ENCODE measurements around the gene HABP2.

HABP2 gene

DNA sequence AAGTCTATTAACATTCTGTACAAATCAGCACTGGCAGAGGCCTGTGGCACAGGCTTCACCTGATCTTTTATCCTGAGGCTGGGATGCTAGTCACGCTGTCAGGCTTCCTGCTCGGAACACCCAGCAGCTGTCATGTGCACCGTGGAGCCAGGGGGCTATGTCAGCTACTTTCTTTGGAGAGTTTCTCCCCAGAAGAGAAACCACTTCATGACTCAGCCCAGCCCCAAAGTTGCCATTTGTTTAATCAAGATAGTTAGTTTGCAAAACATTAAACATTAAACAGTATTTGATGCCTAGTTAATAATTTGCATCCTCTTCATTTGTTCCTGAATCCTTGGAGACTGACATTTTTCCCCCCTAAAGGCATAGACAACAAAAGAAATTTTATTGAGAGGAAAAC lies at the start of gene HABP2:
TSS of gene HABP2 (plus strand) at position 353 of the 400 bp plus-strand sequence. CDS start 69 bp downstream, outside the sequence.
- no peak within 1 kb of the TSS for H3K9ac ChIP-seq
- no peak within 1 kb of the TSS for H3K4me3 ChIP-seq
- H3K27me3 ChIP-seq = no peaks in the 10 kb centered on the region
- H3K27ac ChIP-seq = no peak within 1 kb of the TSS; a peak in 1 of 22 replicates
- peaks cover 15 to 49% (median 21%) of the 10 kb centered on the region in 10 experiments for H3K4me1 ChIP-seq
- 0 out of 22 replicates have a peak, but pooled peaks cover 0 to 5% (median 0%) of the 10 kb centered on the region in 11 experiments for H3K9me3 ChIP-seq (replicated peaks in 1 of 11)
- no peaks in the 10 kb centered on the region for H3K36me3 ChIP-seq
- H3K4me2 ChIP-seq = peak within 1 kb of the TSS in 2 of 11 experiments; percentile 46 to 55; a peak in 3 of 22 replicates
- no peaks in the 10 kb centered on the region for H4K20me1 ChIP-seq
- no peak for TF ChIP-seq Cebpa-rat (IDR thresholded peaks at IDR 0.05)

DNA sequence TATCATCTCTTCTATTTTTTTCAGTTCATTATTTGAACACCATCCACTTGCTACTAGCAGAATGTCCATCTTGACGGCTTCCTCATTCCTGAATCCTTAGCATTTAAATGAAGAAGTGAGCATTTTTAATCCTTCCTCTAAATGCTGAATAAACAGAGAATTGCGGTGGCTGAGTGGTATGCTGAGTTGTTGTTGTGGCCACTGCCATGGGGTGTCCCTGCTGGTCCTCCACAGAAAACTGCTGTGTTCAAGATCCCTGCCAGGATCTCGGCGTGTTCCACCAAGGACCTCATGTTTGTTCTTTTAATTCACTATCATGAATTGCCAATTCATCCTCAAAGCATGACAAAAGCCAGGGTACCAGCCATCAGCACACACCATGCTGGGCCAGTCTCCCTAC lies 48.9 kb upstream of the HABP2 start:
- TF ChIP-seq Cebpa-rat (IDR thresholded peaks at IDR 0.05) = no peak
- Histone ChIP-seq H3K9me3 (replicated peaks in 1 of 11) (peaks cover 0 to 10% (median 0%) of the 10 kb centered on the region in 11 experiments; a peak in 2 of 22 replicates), H3K4me2 (peak overlapping the region in 2 of 11 experiments; percentile 1 to 50; a peak in 4 of 22 replicates), H3K27ac (no peak overlapping the region), H3K9ac (no peak overlapping the region), H4K20me1 (no peaks in the 10 kb centered on the region), H3K4me1 (peaks cover 0 to 25% (median 5%) of the 10 kb centered on the region in 10 experiments; a peak in 16 of 20 replicates), H3K27me3 (no peaks in the 10 kb centered on the region), H3K36me3 (no peaks in the 10 kb centered on the region), H3K4me3 (no peak overlapping the region)

DNA sequence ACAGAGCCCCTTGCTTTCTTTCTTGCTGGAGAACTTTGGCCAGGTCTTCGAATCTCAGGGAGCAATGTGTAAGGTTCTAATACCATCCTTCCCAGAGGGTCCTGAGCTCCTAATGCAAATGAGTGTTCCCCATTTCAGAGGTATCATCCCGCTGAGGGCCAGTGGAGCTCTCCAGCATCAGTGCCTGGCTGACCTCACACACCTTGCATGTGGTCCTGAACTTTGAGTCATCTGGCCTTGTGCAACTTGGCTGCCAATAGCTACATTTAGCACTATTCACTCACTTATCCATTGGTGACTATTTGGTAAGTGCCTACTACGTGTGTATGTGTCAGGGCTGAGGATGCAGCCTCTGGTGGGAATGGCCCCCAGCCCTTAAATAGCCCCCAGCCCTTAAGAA lies 48.4 kb upstream of the HABP2 start:
- Histone ChIP-seq H3K4me1 (peaks cover 0 to 20% (median under 1%) of the 10 kb centered on the region in 10 experiments; a peak in 10 of 20 replicates), H3K9me3 (replicated peaks in 1 of 11) (peaks cover 0 to 10% (median 0%) of the 10 kb centered on the region in 11 experiments; a peak in 2 of 22 replicates), H4K20me1 (no peaks in the 10 kb centered on the region), H3K36me3 (no peaks in the 10 kb centered on the region), H3K4me3 (no peak overlapping the region), H3K4me2 (peak overlapping the region in 2 of 11 experiments; percentile 1 to 50; a peak in 4 of 22 replicates), H3K27ac (no peak overlapping the region), H3K27me3 (no peaks in the 10 kb centered on the region), H3K9ac (no peak overlapping the region)
- no peak for TF ChIP-seq Cebpa-rat (IDR thresholded peaks at IDR 0.05)

DNA sequence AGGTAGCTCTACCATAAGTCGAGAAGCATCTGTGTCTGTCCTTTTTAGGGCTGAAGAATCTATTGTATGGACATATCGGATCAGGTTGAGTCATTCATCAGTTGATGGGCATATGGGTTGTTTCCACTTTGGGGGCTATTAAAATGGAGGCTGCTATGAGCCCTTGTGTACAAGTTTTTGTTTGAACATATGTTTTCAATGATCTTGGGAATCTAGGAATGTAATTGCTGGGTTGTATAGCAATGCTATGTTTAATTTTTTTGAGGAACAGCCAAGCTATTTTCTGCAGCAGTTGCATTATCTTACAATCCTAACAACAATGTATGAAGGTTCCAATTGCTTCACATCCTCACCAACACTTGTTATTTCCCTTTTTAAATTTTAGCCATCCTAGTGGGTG lies 46.4 kb upstream of the HABP2 start:
- Histone ChIP-seq H3K4me1 (peaks cover 0 to 13% (median 0%) of the 10 kb centered on the region in 10 experiments; a peak in 4 of 20 replicates), H3K27me3 (no peaks in the 10 kb centered on the region), H3K36me3 (no peaks in the 10 kb centered on the region), H3K4me3 (no peak overlapping the region), H3K27ac (no peak overlapping the region), H4K20me1 (no peaks in the 10 kb centered on the region), H3K9me3 (replicated peaks in 1 of 11) (peaks cover 2 to 11% (median 4%) of the 10 kb centered on the region in 11 experiments; a peak in 19 of 22 replicates), H3K9ac (no peak overlapping the region), H3K4me2 (no peak overlapping the region)
- no peak for TF ChIP-seq Cebpa-rat (IDR thresholded peaks at IDR 0.05)

DNA sequence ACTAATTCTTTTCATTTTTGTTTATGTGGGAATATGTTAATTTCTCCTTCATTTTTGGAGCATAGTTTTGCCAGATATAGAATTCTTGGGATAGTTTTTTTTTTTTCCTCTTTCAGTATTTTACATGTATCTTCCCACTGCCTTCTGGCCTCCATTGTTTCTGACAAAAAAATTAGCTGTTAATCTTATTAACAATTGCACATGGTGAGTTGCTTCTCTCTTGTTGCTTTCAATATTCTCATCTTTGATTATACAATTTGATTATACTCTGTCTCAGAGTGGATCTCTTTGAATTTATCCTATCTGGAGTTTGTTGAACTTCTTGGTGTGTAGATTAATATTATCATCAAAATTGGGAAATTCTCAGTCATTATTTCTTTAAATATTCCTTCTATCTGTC lies 41.4 kb upstream of the HABP2 start:
- no peaks in the 10 kb centered on the region for H3K36me3 ChIP-seq
- no peak for TF ChIP-seq Cebpa-rat (IDR thresholded peaks at IDR 0.05)

DNA sequence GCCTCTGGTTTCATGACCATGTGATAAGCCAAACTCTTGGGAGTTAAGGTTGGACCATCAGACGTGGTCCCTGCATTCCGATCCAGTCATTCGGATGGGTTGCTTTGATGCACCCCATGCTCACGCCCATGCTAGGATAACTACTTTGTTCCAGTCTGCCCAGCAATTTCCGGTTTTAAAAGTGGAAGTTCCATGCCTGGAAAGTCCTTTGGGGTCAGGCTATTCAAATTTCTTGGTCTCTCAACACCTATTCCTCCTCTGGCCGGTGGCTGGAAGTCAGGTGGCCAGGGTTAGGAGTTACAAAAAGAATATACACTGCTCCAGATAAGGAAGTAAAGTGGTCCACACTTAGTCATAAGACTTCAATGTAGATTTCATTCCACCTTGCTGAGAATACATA lies 37.7 kb upstream of the HABP2 start:
- H3K9ac ChIP-seq = no peak overlapping the region
- H3K27me3 ChIP-seq = no peaks in the 10 kb centered on the region
- TF ChIP-seq Cebpa-rat (IDR thresholded peaks at IDR 0.05) = no peak
- no peaks in the 10 kb centered on the region; a peak in 1 of 22 replicates for H4K20me1 ChIP-seq
- no peak overlapping the region for H3K4me2 ChIP-seq
- no peak overlapping the region for H3K27ac ChIP-seq
- H3K36me3 ChIP-seq = no peaks in the 10 kb centered on the region
- H3K9me3 ChIP-seq (replicated peaks in 1 of 11) = peaks cover 8 to 22% (median 15%) of the 10 kb centered on the region in 11 experiments; a peak in 21 of 22 replicates
- no peak overlapping the region for H3K4me3 ChIP-seq
- peaks cover 0 to 14% (median 8%) of the 10 kb centered on the region in 10 experiments; a peak in 17 of 20 replicates for H3K4me1 ChIP-seq

More for the DNA sequence above, 41.4 kb upstream of the HABP2 start:
- H4K20me1 ChIP-seq = no peaks in the 10 kb centered on the region
- no peaks in the 10 kb centered on the region for H3K27me3 ChIP-seq
- H3K27ac ChIP-seq = no peak overlapping the region
- peaks cover 0 to 14% (median 0%) of the 10 kb centered on the region in 10 experiments; a peak in 6 of 20 replicates for H3K4me1 ChIP-seq
- no peak overlapping the region for H3K4me3 ChIP-seq
- H3K4me2 ChIP-seq = no peak overlapping the region
- peaks cover 8 to 22% (median 15%) of the 10 kb centered on the region in 11 experiments; a peak in 21 of 22 replicates for H3K9me3 ChIP-seq (replicated peaks in 1 of 11)
- H3K9ac ChIP-seq = no peak overlapping the region

DNA sequence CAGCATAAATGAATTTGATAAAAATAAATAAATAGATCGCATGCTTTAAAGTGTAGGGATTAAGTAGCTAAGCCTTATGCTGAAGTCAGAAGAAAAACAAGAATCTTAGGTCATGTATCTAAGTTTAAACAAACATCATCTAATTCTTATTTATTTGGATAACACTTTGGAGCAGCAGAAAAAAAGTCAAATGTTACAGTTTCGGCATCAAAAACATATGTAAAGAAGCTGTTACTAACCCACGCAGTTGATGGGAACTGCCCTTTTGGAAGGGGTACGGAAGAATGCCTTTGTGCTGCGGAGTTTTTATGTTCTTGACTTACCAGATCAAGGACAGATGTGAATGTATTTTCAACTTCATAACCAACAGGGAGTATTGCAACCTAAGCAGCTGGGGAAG lies 37.3 kb upstream of the HABP2 start:
- no peak overlapping the region for H3K27ac ChIP-seq
- no peak overlapping the region for H3K4me2 ChIP-seq
- H3K27me3 ChIP-seq = no peaks in the 10 kb centered on the region
- H3K36me3 ChIP-seq = no peaks in the 10 kb centered on the region
- H3K4me3 ChIP-seq = no peak overlapping the region
- peaks cover 8 to 22% (median 15%) of the 10 kb centered on the region in 11 experiments; a peak in 21 of 22 replicates for H3K9me3 ChIP-seq (replicated peaks in 1 of 11)
- H3K9ac ChIP-seq = no peak overlapping the region
- H4K20me1 ChIP-seq = no peaks in the 10 kb centered on the region; a peak in 1 of 22 replicates
- TF ChIP-seq Cebpa-rat (IDR thresholded peaks at IDR 0.05) = no peak
- peaks cover 0 to 14% (median 10%) of the 10 kb centered on the region in 10 experiments; a peak in 17 of 20 replicates for H3K4me1 ChIP-seq

DNA sequence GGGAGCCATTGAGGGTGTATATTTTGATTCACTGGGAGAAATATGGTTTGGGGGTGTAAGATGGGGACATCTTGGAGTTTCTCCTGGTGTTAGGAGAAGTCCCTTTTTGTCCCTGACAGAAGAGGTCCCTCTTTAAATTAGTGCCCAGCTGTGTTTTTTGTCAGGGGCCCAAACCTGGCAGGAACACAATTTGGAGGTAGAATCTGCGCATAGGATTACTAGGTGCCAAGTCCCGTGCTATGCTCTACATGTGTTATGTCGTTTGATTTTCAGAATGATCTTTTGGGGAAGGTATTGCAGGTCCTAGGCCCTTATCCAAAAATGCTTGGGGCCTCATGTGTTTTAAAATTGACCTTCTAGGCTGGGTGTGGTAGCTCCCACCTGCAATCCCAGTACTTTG lies 36.8 kb upstream of the HABP2 start:
- Histone ChIP-seq H3K4me2 (no peak overlapping the region), H3K9me3 (replicated peaks in 1 of 11) (peaks cover 8 to 21% (median 15%) of the 10 kb centered on the region in 11 experiments; a peak in 21 of 22 replicates), H3K9ac (no peak overlapping the region), H3K27ac (no peak overlapping the region), H3K36me3 (no peaks in the 10 kb centered on the region), H3K27me3 (no peaks in the 10 kb centered on the region), H3K4me1 (peaks cover 0 to 14% (median 10%) of the 10 kb centered on the region in 10 experiments; a peak in 17 of 20 replicates), H3K4me3 (no peak overlapping the region), H4K20me1 (no peaks in the 10 kb centered on the region; a peak in 1 of 22 replicates)
- no peak for TF ChIP-seq Cebpa-rat (IDR thresholded peaks at IDR 0.05)

DNA sequence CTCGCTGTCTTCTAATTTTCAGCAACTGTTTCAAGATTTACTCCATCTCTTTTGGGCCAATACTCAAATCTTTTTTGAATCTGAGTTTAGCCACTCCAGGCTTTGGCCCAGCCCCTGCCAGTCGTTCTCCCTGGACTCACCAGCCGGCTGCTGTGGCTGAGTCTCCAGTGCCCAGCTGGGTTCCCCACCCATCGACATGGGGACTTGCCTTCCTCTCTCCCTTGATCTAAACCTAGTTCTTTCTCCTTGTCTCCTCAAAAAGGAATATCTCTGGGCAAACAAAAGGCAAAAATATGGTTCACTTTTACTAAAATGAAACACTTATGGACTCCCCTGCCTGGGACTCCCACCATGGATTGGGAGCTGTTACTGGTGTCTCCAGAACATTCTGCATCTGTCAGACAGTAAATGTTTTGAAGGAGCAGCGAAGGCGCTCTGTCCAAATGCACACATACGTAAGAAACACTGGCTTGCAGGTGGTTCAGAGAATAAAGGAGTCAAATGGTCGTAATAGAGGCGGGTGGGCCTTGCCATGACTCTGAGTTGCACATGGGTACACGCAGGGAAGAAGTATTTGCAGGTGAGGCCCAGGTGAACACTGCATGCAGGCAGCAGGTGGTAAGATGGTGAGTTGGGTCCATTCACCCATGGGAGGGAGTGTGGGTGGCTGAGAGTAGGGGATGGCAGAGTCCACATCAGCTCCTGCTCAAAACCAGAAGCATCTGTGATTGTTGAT lies 35.5 kb upstream of the HABP2 start:
- Histone ChIP-seq H3K9ac (no peak overlapping the region), H4K20me1 (no peaks in the 10 kb centered on the region; a peak in 1 of 22 replicates), H3K4me1 (peaks cover 0 to 14% (median 10%) of the 10 kb centered on the region in 10 experiments; a peak in 17 of 20 replicates), H3K27ac (no peak overlapping the region), H3K9me3 (replicated peaks in 1 of 11) (peaks cover 0 to 8% (median 3%) of the 10 kb centered on the region in 11 experiments; a peak in 13 of 22 replicates), H3K4me3 (no peak overlapping the region), H3K4me2 (no peak overlapping the region), H3K36me3 (no peaks in the 10 kb centered on the region), H3K27me3 (no peaks in the 10 kb centered on the region)
- no peak for TF ChIP-seq Cebpa-rat (IDR thresholded peaks at IDR 0.05)

Measured in BLaER1 treated with 17β-estradiol and CSF1 and Interleukin-3, amounts not matched to agents 10 nM and 100 nM (cell line).